Activated CD8-positive, alpha-beta T cell treated with anti-CD3 and anti-CD28 coated beads for 36 hours (primary cell): Measurements from ENCODE around the gene PFDN6. TPM values are rescaled to one million over a fixed set of nuclear protein-coding genes. Genes with fewer than 3 reads are reported as not detected.
A peak's percentile ranks its signal among the peaks of the same experiment; 100 is the strongest.
"Not testable (repeated sequence)": the region's sequence is repeated elsewhere in the genome, so short reads cannot be mapped to it uniquely, and the experiment has no call there.

Experiments
- ATAC-seq: fragments of 200-7000 bp; cut with Tn5 transposase; one replicate; pipeline ENCODE4 v1.10.0; 2021; ENCODE audit warnings: mild to moderate bottlenecking, moderate library complexity
- CTCF ChIA-PET: fragments of 350-600 bp; sonication (Branson Sonifier 250); formaldehyde crosslinking; loops from one replicate; lab custom pipeline; 2021; ENCODE audit warnings: antibody characterized with exemption; lab: Charles Lee
- POLR2A ChIA-PET: fragments of 350-600 bp; sonication (Branson Sonifier 250); formaldehyde crosslinking; loops from one replicate; lab custom pipeline; 2021; ENCODE audit warnings: antibody characterized with exemption; lab: Charles Lee
- DNase-seq: peaks from one replicate; pipeline ENCODE4 v3.0.0-alpha.2; 2020
- H3K27ac Mint-ChIP-seq: one replicate; pipeline ENCODE4 v1.8.0; 2021; ENCODE audit warnings: mild to moderate bottlenecking, mixed read lengths
- H3K27me3 Mint-ChIP-seq: one replicate; pipeline ENCODE4 v1.8.0; 2021; ENCODE audit warnings: mixed read lengths
- H3K36me3 Mint-ChIP-seq: one replicate; pipeline ENCODE4 v1.8.0; 2021; ENCODE audit warnings: low read depth, mixed read lengths
- H3K4me1 Mint-ChIP-seq: one replicate; pipeline ENCODE4 v1.8.0; 2021; ENCODE audit warnings: low read depth, mixed read lengths
- H3K4me3 Mint-ChIP-seq: one replicate; pipeline ENCODE4 v1.8.0; 2021; ENCODE audit warnings: mild to moderate bottlenecking, moderate library complexity, mixed read lengths
- H3K9me3 Mint-ChIP-seq: one replicate; pipeline ENCODE4 v1.8.0; 2021; ENCODE audit warnings: mixed read lengths
- CTCF ChIP-seq: fragments of 200-600 bp; IDR thresholded peaks from one replicate; pipeline ENCODE4 v1.8.0; 2022; ENCODE audit warnings: antibody characterized with exemption, mild to moderate bottlenecking
- intact Hi-C: fragments of 100-400 bp; cut with micrococcal nuclease; formaldehyde crosslinking; loops from one replicate; pipeline ENCODE4 v1.10.0; 2022
- total RNA-seq, 2 experiments: library from RNA; stranded (reverse); gene quantifications; one replicate each; pipeline ENCODE4 v1.2.3, GENCODE V29; 2021

PFDN6 gene
- total RNA-seq, 2 experiments from 2014 or later = 78.1 to 92.3 TPM

GRCh38 chr6:33273129-33273923 is 16.1 kb upstream of the PFDN6 start:
- TF ChIP-seq CTCF = no peak
- DNase-seq (no peak), ATAC-seq (no peak)
- CTCF ChIA-PET = interaction anchor here (1.2 to 5.4 kb wide), 2 partner anchors 14 to 24 kb away, joined by 4 to 36 read pairs; no protein-coding TSS in a partner anchor
- Mint-ChIP-seq H3K36me3 (peaks cover 62% of the 10 kb centered on the region), H3K4me3 (peak overlapping the region; percentile 95), H3K9me3 (no peaks in the 10 kb centered on the region), H3K4me1 (peaks cover 43% of the 10 kb centered on the region), H3K27me3 (no peaks in the 10 kb centered on the region), H3K27ac (peak overlapping the region; percentile 100)
- intact Hi-C loops = no loop called here
- POLR2A ChIA-PET = interaction anchor here (0.6 to 9.5 kb wide), 14 partner anchors 8 to 153 kb away, joined by 3 to 261 read pairs (median 13); partner anchors contain the start of genes PFDN6, RGL2 and WDR46

GRCh38 chr6:33273924-33274902 is 15.2 kb upstream of the PFDN6 start:
- no peak for ATAC-seq
- intact Hi-C loops = no loop called here
- Mint-ChIP-seq H3K4me3 (peak overlapping the region; percentile 95), H3K4me1 (peaks cover 49% of the 10 kb centered on the region), H3K27ac (peak overlapping the region; percentile 100), H3K36me3 (peaks cover 57% of the 10 kb centered on the region), H3K27me3 (no peaks in the 10 kb centered on the region), H3K9me3 (no peaks in the 10 kb centered on the region)
- DNase-seq = no peak
- CTCF ChIA-PET = no interaction called here
- POLR2A ChIA-PET = interaction anchor here (0.6 to 9.5 kb wide), 6 partner anchors 14 to 259 kb away, joined by 3 to 261 read pairs (median 4); partner anchors contain the start of genes PFDN6, RGL2 and WDR46
- no peak for TF ChIP-seq CTCF

GRCh38 chr6:33275795-33276580 is 13.4 kb upstream of the PFDN6 start:
- ChIA-PET CTCF (interaction anchor here (0.6 to 5.6 kb wide), 6 partner anchors 13 to 321 kb away, joined by 3 to 35 read pairs (median 4); partner anchors contain the start of genes KIFC1, PFDN6 and WDR46), POLR2A (interaction anchor here (0.9 to 9.5 kb wide), 12 partner anchors 8 to 154 kb away, joined by 3 to 261 read pairs (median 4); partner anchors contain the start of genes PFDN6, RGL2, TAPBP and WDR46)
- Mint-ChIP-seq H3K36me3 (peaks cover 53% of the 10 kb centered on the region), H3K4me3 (peak overlapping the region; percentile 95), H3K4me1 (peaks cover 38% of the 10 kb centered on the region), H3K27ac (peak overlapping the region; percentile 100)
- H3K27me3 Mint-ChIP-seq, ATAC-seq, intact Hi-C loops, H3K9me3 Mint-ChIP-seq, DNase-seq: not testable (repeated sequence)

DNA sequence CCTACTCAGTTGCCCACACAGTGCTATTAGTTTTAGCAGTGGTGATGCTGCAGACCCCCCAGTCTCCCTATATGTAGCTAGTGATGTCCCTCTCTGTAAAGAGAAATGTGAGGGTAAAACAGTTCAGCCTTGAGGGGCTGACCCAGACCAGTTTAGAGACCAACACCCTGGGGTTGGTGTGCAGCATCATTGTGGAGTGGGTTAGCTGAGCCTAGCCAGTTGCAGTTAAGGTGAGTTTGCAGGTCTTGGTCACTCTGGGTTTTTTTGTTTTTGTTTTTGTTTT is 12.9 kb upstream of the PFDN6 start:
- no peak for ATAC-seq
- Mint-ChIP-seq H3K27me3 (no peaks in the 10 kb centered on the region), H3K27ac (peak overlapping the region; percentile 100), H3K9me3 (no peaks in the 10 kb centered on the region), H3K4me3 (peak overlapping the region; percentile 95), H3K4me1 (peaks cover 38% of the 10 kb centered on the region), H3K36me3 (peaks cover 53% of the 10 kb centered on the region)
- ChIA-PET POLR2A (interaction anchor here (0.8 to 9.5 kb wide), 11 partner anchors 8 to 294 kb away, joined by 3 to 261 read pairs (median 4); partner anchors contain the start of genes PFDN6, RGL2, TAPBP and WDR46), CTCF (interaction anchor here (0.6 to 5.6 kb wide), 14 partner anchors 9 to 321 kb away, joined by 3 to 35 read pairs (median 4); partner anchors contain the start of genes KIFC1, PFDN6, RGL2 and TAPBP)
- intact Hi-C loops = no loop called here
- no peak for TF ChIP-seq CTCF
- no peak for DNase-seq
